IMR-90 (cell line): Measurements from ENCODE around the gene ZNF705A. TPM values are rescaled to one million over a fixed set of nuclear protein-coding genes. Genes with fewer than 3 reads are reported as not detected.

Source experiments
- ATAC-seq: fragments of 200-7000 bp; cut with Tn5 transposase; 2 replicates; pipeline ENCODE4 v1.9.1; 2020; ENCODE audit warnings: low read depth, mild to moderate bottlenecking, moderate library complexity
- BruUV-seq: library from RNA; stranded (reverse); fragments of 400-500 nt; replicated peaks from 2 replicates; lab custom pipeline; 2021; lab: Mats Ljungman, UMichigan
- CTCF ChIA-PET: fragments of 300-600 bp; formaldehyde crosslinking; extraction: SDS; loops from one replicate; lab custom pipeline; 2021; ENCODE audit warnings: antibody characterized with exemption; lab: Yijun Ruan, JAX
- POLR2A ChIA-PET: fragments of 300-600 bp; sonication (Branson Sonifier 250); formaldehyde crosslinking; loops from one replicate; lab custom pipeline; 2022; ENCODE audit warnings: antibody characterized with exemption; ENCODE audit not compliant: unreplicated experiment; lab: Charles Lee
- DNase-seq: peaks from one replicate; pipeline ENCODE4 v3.0.0; 2013
- H2AFZ ChIP-seq: replicated peaks from 2 replicates; pipeline ENCODE3; 2013; ENCODE audit warnings: low read length, mild to moderate bottlenecking; ENCODE audit not compliant: poor library complexity
- H2AK5ac ChIP-seq: 2 replicates; pipeline ENCODE4 v1.6.1; 2013; ENCODE audit warnings: low read depth, low read length, inconsistent platforms
- H2AK9ac ChIP-seq: replicated peaks from 2 replicates; pipeline ENCODE3; 2013; ENCODE audit warnings: mild to moderate bottlenecking, low read depth, low read length, moderate library complexity; ENCODE audit not compliant: poor library complexity
- H2BK120ac ChIP-seq: 2 replicates; pipeline ENCODE4 v1.6.1; 2013; ENCODE audit warnings: low read depth, low read length, inconsistent platforms
- H2BK15ac ChIP-seq: 3 replicates; pipeline ENCODE4 v1.6.1; 2013; ENCODE audit warnings: low read depth, low read length, inconsistent platforms
- H2BK20ac ChIP-seq: 2 replicates; pipeline ENCODE4 v1.6.1; 2013; ENCODE audit warnings: low read depth, mild to moderate bottlenecking, inconsistent platforms, low read length, moderate library complexity
- H2BK5ac ChIP-seq: 2 replicates; pipeline ENCODE4 v1.6.1; 2013; ENCODE audit warnings: mild to moderate bottlenecking, low read depth, low read length, inconsistent platforms; ENCODE audit not compliant: poor library complexity, severe bottlenecking
- H3K14ac ChIP-seq: replicated peaks from 2 replicates; pipeline ENCODE4 v1.6.1; 2013; ENCODE audit warnings: low read depth, low read length, inconsistent platforms
- H3K18ac ChIP-seq: 2 replicates; pipeline ENCODE4 v1.6.1; 2013; ENCODE audit warnings: low read depth, low read length, control low read depth
- H3K23ac ChIP-seq: 2 replicates; pipeline ENCODE4 v1.6.1; 2013; ENCODE audit warnings: low read depth, low read length, inconsistent platforms
- H3K27ac ChIP-seq: 2 replicates; pipeline ENCODE4 v1.5.1; 2013; ENCODE audit warnings: mild to moderate bottlenecking, control low read depth, low read length; ENCODE audit not compliant: insufficient read depth
- H3K27me3 ChIP-seq: 2 replicates; pipeline ENCODE4 v1.6.1; 2013; ENCODE audit warnings: low read length; ENCODE audit not compliant: control insufficient read depth, insufficient read depth
- H3K36me3 ChIP-seq: 2 replicates; pipeline ENCODE4 v1.6.1; 2013; ENCODE audit warnings: low read length, mixed read lengths; ENCODE audit not compliant: control insufficient read depth, insufficient read depth
- H3K4ac ChIP-seq: 2 replicates; pipeline ENCODE4 v1.6.1; 2013; ENCODE audit warnings: low read depth, low read length, inconsistent platforms
- H3K4me1 ChIP-seq: 2 replicates; pipeline ENCODE4 v1.6.1; 2013; ENCODE audit warnings: low read length, mixed read lengths; ENCODE audit not compliant: control insufficient read depth, insufficient read depth
- H3K4me2 ChIP-seq: 2 replicates; pipeline ENCODE4 v1.6.1; 2013; ENCODE audit warnings: low read depth, mild to moderate bottlenecking, control low read depth, low read length, moderate library complexity
- H3K4me3 ChIP-seq: 2 replicates; pipeline ENCODE4 v1.5.1; 2013; ENCODE audit warnings: low read depth, mild to moderate bottlenecking, control low read depth, low read length, moderate library complexity; ENCODE audit not compliant: insufficient read depth
- H3K56ac ChIP-seq: 2 replicates; pipeline ENCODE4 v1.6.1; 2013; ENCODE audit warnings: low read length, inconsistent platforms; ENCODE audit not compliant: insufficient read depth; ENCODE audit errors: extremely low read depth
- H3K79me1 ChIP-seq, 2 experiments: 2 replicates each; pipeline ENCODE4 v1.6.1; 2013; ENCODE audit warnings: low read length in 2 of 2, inconsistent platforms in 1 of 2, low read depth in 1 of 2
- H3K9ac ChIP-seq: 2 replicates; pipeline ENCODE4 v1.6.1; 2013; ENCODE audit warnings: low read depth, low read length, control low read depth
- H3K9me1 ChIP-seq: 2 replicates; pipeline ENCODE4 v1.6.1; 2013; ENCODE audit warnings: low read length, inconsistent platforms; ENCODE audit not compliant: insufficient read depth
- H3K9me3 ChIP-seq: 2 replicates; pipeline ENCODE4 v1.6.1; 2013; ENCODE audit warnings: low read length; ENCODE audit not compliant: control insufficient read depth, insufficient read depth
- H4K20me1 ChIP-seq: 2 replicates; pipeline ENCODE4 v1.6.1; 2013; ENCODE audit warnings: low read length, inconsistent platforms; ENCODE audit not compliant: insufficient read depth
- H4K5ac ChIP-seq: 2 replicates; pipeline ENCODE4 v1.6.1; 2013; ENCODE audit warnings: mild to moderate bottlenecking, low read depth, low read length, control low read depth
- H4K8ac ChIP-seq, 2 experiments: 2 replicates each; pipeline ENCODE4 v1.6.1; 2013; ENCODE audit warnings: low read depth in 2 of 2, low read length in 2 of 2, control low read depth in 1 of 2, inconsistent platforms in 1 of 2
- H4K91ac ChIP-seq: 2 replicates; pipeline ENCODE4 v1.6.1; 2013; ENCODE audit warnings: low read depth, low read length, inconsistent platforms; ENCODE audit not compliant: insufficient read depth
- BHLHE40 ChIP-seq: fragments of 150-350 bp; IDR thresholded peaks from 2 replicates; pipeline ENCODE4 v1.6.1; 2016; ENCODE audit warnings: mild to moderate bottlenecking, low read depth, low read length
- CEBPB ChIP-seq: IDR thresholded peaks from 2 replicates; pipeline ENCODE4 v1.6.1; 2012; ENCODE audit warnings: low read depth, low read length, improper control_type of control experiment
- CHD1 ChIP-seq: IDR thresholded peaks from 2 replicates; pipeline ENCODE4 v1.6.1; 2012; ENCODE audit warnings: low read depth, low read length, improper control_type of control experiment
- ELK1 ChIP-seq: fragments of 150-350 bp; IDR thresholded peaks from 2 replicates; pipeline ENCODE4 v1.6.1; 2016; ENCODE audit warnings: low read depth, mild to moderate bottlenecking, low read length, moderate library complexity, borderline replicate concordance
- FOS ChIP-seq: fragments of 150-350 bp; IDR thresholded peaks from 2 replicates; pipeline ENCODE4 v1.6.1; 2016; ENCODE audit warnings: low read depth, low read length
- MAFK ChIP-seq: IDR thresholded peaks from 2 replicates; pipeline ENCODE4 v1.6.1; 2012; ENCODE audit warnings: low read depth, low read length, improper control_type of control experiment
- MAZ ChIP-seq: IDR thresholded peaks from 2 replicates; pipeline ENCODE4 v1.6.1; 2012; ENCODE audit warnings: low read depth, mild to moderate bottlenecking, low read length, improper control_type of control experiment, moderate library complexity, borderline replicate concordance
- MXI1 ChIP-seq: IDR thresholded peaks from 2 replicates; pipeline ENCODE4 v1.6.1; 2012; ENCODE audit warnings: low read depth, mild to moderate bottlenecking, low read length, moderate library complexity, borderline replicate concordance
- NFE2L2 ChIP-seq: fragments of 150-350 bp; IDR thresholded peaks from 2 replicates; pipeline ENCODE4 v1.6.1; 2016; ENCODE audit warnings: low read depth, mild to moderate bottlenecking, low read length
- POLR2A ChIP-seq: IDR thresholded peaks from 2 replicates; pipeline ENCODE4 v1.6.1; 2012; ENCODE audit warnings: mild to moderate bottlenecking, low read depth, low read length
- RAD21 ChIP-seq: IDR thresholded peaks from 2 replicates; pipeline ENCODE4 v1.6.1; 2012; ENCODE audit warnings: low read length, improper control_type of control experiment
- RCOR1 ChIP-seq: IDR thresholded peaks from 2 replicates; pipeline ENCODE4 v1.6.1; 2012; ENCODE audit warnings: mild to moderate bottlenecking, low read length, improper control_type of control experiment; ENCODE audit not compliant: insufficient replicate concordance
- RFX5 ChIP-seq: IDR thresholded peaks from 2 replicates; pipeline ENCODE4 v1.8.0; 2012; ENCODE audit warnings: low read depth, mild to moderate bottlenecking, low read length, moderate library complexity
- SMC3 ChIP-seq: fragments of 150-350 bp; IDR thresholded peaks from 2 replicates; pipeline ENCODE4 v1.6.1; 2016; ENCODE audit warnings: low read depth, mild to moderate bottlenecking, antibody characterized with exemption, low read length, moderate library complexity
- USF2 ChIP-seq: fragments of 150-350 bp; IDR thresholded peaks from 2 replicates; pipeline ENCODE4 v1.6.1; 2017; ENCODE audit warnings: mild to moderate bottlenecking, antibody characterized with exemption, low read length, low read depth
- dilution Hi-C: fragments of 300-500 bp; cut with HindIII; formaldehyde crosslinking; loops from one replicate; pipeline ENCODE4 v1.14.3; 2018; ENCODE audit warnings: low sequenced_read_pairs; ENCODE audit not compliant: unreplicated experiment
- in situ Hi-C: fragments of 300-500 bp; cut with MboI; formaldehyde crosslinking; loops from 3 replicates; pipeline ENCODE4 v1.14.3; 2019; ENCODE audit warnings: low sequenced_read_pairs, inconsistent platforms, mixed read lengths
- intact Hi-C: fragments of 100-400 bp; cut with micrococcal nuclease; formaldehyde crosslinking; loops from 2 replicates; pipeline ENCODE4 v1.10.0; 2022
- polyA plus RNA-seq, 3 experiments: library from polyadenylated mRNA; depleted of rRNA; stranded (reverse); fragments of >200 nt; gene quantifications; 2 replicates each; pipeline ENCODE4 v1.2.3, GENCODE V29; 2012; ENCODE audit warnings: low replicate concordance in 1 of 3
- total RNA-seq: library from RNA; depleted of rRNA; stranded (reverse); fragments of >200 nt; gene quantifications from 2 replicates; pipeline ENCODE4 v1.2.3, GENCODE V29; 2012

Gene ZNF705A
- total and polyA plus RNA-seq, 2 of the 4 experiments (the other 2 are of a cell fraction): not detected

- H3K4ac ChIP-seq: peak overlapping the region; percentile 80; the same call in 1 of the 2 replicates
- H3K4me3 ChIP-seq: no peak overlapping the region
- peak overlapping the region; percentile 73 for H4K91ac ChIP-seq
- BruUV-seq: no TSS peak
- peak overlapping the region; percentile 96 for H3K18ac ChIP-seq
- no peak overlapping the region for H2AFZ ChIP-seq
- H2BK15ac ChIP-seq: peak overlapping the region; percentile 84; the same call in 2 of the 3 replicates
- DNase-seq (peak; percentile 13), ATAC-seq (no peak)
- in situ Hi-C loops (no loop called here), intact Hi-C loops (no loop called here), dilution Hi-C loops (no loop called here)
- H3K4me1 ChIP-seq: peaks cover 7% of the 10 kb centered on the region
- no peak overlapping the region for H2AK9ac ChIP-seq
- H3K9me3 ChIP-seq: no peaks in the 10 kb centered on the region
- peak overlapping the region; percentile 87; the same call in 1 of the 2 replicates for H2BK120ac ChIP-seq
- no peaks in the 10 kb centered on the region for H3K79me1 ChIP-seq
- H2AK5ac ChIP-seq: 0 out of 2 replicates have a peak overlapping the region, but pooled peaks have one; percentile 78
- H3K4me2 ChIP-seq: peak overlapping the region; percentile 43; the same call in 1 of the 2 replicates
- no peaks in the 10 kb centered on the region for H3K36me3 ChIP-seq
- peak overlapping the region; percentile 95 for H2BK20ac ChIP-seq
- peak overlapping the region; percentile 92 for H4K5ac ChIP-seq
- peak overlapping the region; percentile 18; the same call in 1 of the 2 replicates for H3K23ac ChIP-seq
- POLR2A ChIA-PET: no interaction called here
- H3K27me3 ChIP-seq: no peaks in the 10 kb centered on the region
- H4K20me1 ChIP-seq: no peaks in the 10 kb centered on the region
- H3K14ac ChIP-seq: peak overlapping the region; percentile 46; the same call in 1 of the 2 replicates
- CTCF ChIA-PET: no interaction called here
- peak overlapping the region; percentile 44 to 59 for H4K8ac ChIP-seq
- H2BK5ac ChIP-seq: peak overlapping the region; percentile 63
- H3K9ac ChIP-seq: no peak overlapping the region
- peak overlapping the region; percentile 73 for H3K27ac ChIP-seq
- no peaks in the 10 kb centered on the region for H3K9me1 ChIP-seq
- peak overlapping the region; percentile 55; the same call in 1 of the 2 replicates for H3K56ac ChIP-seq
- TF ChIP-seq RAD21 (no peak), RCOR1 (no peak), POLR2A (no peak), RFX5 (no peak), BHLHE40 (no peak), MXI1 (no peak), MAFK (no peak), SMC3 (no peak), ELK1 (no peak), CEBPB (no peak), USF2 (no peak), MAZ (no peak), NFE2L2 (no peak), CHD1 (no peak), FOS (no peak)
Observed at GRCh38 chr12:8157484-8158198, 826 bp downstream of the ZNF705A start.
